Measurements from ENCODE around the gene NXF1. TPM values are rescaled to one million over a fixed set of nuclear protein-coding genes. Genes with fewer than 3 reads are reported as not detected.
"Not testable (repeated sequence)": the region's sequence is repeated elsewhere in the genome, so short reads cannot be mapped to it uniquely, and the experiment has no call there.

NXF1 gene
- polyA plus RNA-seq = 10 to 100 TPM; 42.9 to 73.3 (median 66.0) TPM

GRCh38 chr11:62805076-62805892 lies at the start of gene NXF1:
Gene NXF1, minus strand, starts transcription at chr11:62805440. Its CDS starts 84 bp downstream, at chr11:62805356.
- peaks cover 0 to 2% (median 0%) of the 10 kb centered on the region in 6 donors for H3K9me3 Mint-ChIP-seq
- H3K4me1 Mint-ChIP-seq = peaks cover 30 to 34% of the 10 kb centered on the region in 2 donors
- DNase-seq = peak; percentile 97 to 98 (median 98)
- H3K4me3 Mint-ChIP-seq = peak within 1 kb of the TSS; percentile 94 to 100 (median 97)
- H3K36me3 Mint-ChIP-seq = peaks cover 11 to 21% (median 12%) of the 10 kb centered on the region in 3 donors
- H3K27me3 Mint-ChIP-seq (ENCODE audit: low read depth in 3 of 3) = peaks cover 6 to 8% (median 7%) of the 10 kb centered on the region in 3 donors
- peak within 1 kb of the TSS; percentile 93 to 98 (median 96) for H3K27ac Mint-ChIP-seq

DNA sequence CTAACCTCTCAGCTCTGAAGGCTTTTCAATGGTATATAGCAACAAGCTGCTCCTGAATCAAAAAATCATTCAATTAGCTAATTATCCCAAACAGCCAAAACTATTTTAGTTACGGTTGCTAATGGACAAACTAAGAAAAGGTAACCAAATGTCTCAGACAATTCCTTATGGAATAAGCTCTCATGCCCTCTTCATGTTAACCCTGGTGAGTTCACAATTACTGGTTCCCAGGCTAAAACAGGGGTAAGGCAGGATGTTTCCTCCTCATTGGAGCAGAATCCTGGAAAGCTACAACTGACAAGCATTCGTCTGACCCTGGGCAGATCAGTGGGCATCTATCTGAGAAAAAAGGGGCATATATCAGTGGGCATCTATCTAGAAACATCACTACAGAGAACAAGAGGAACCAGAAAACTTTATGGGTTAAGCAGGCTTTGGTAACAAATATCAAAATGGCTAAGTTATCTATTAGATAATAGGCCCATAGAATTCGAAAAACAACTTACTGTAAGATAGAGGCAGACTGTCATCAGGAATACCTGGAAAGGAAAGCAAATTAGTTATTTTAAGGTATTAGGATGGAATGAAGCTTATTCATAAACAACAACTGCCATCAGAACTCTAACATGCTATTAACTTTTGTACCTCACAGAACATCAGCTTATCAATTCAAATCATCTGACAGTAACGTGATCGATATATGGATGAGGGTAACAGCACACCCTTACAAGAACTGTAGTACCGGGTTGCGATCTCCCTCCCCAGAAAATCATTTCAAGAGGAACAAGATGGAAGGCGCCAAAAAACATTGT lies 49.0 kb upstream of the NXF1 start:
- Mint-ChIP-seq H3K4me1 (peaks cover 41 to 50% of the 10 kb centered on the region in 2 donors), H3K27me3 (ENCODE audit: low read depth in 3 of 3) (peaks cover 12 to 22% (median 14%) of the 10 kb centered on the region in 3 donors), H3K9me3 (no peaks in the 10 kb centered on the region), H3K4me3 (peak overlapping the region; percentile 91 to 99 (median 98)), H3K36me3 (peaks cover 5 to 34% (median 14%) of the 10 kb centered on the region in 3 donors), H3K27ac (peak overlapping the region; percentile 32 to 98 (median 90))
- DNase-seq = no peak

GRCh38 chr11:62853279-62853965 lies 48.2 kb upstream of the NXF1 start:
- H3K27me3 Mint-ChIP-seq (ENCODE audit: low read depth in 3 of 3) = peaks cover 12 to 22% (median 14%) of the 10 kb centered on the region in 3 donors
- peaks cover 41 to 50% of the 10 kb centered on the region in 2 donors for H3K4me1 Mint-ChIP-seq
- H3K27ac Mint-ChIP-seq = peak overlapping the region in 5 of 6 donors; percentile 11 to 90 (median 30)
- peaks cover 5 to 34% (median 14%) of the 10 kb centered on the region in 3 donors for H3K36me3 Mint-ChIP-seq
- peak overlapping the region in 4 of 5 donors; percentile 38 to 99 (median 94) for H3K4me3 Mint-ChIP-seq
- peak in 1 of 3 donors; percentile 25 for DNase-seq
- H3K9me3 Mint-ChIP-seq = no peaks in the 10 kb centered on the region

GRCh38 chr11:62852523-62853188 lies 47.4 kb upstream of the NXF1 start:
- peaks cover 41 to 50% of the 10 kb centered on the region in 2 donors for H3K4me1 Mint-ChIP-seq
- peak overlapping the region in 1 of 5 donors; percentile 91 for H3K4me3 Mint-ChIP-seq
- no peaks in the 10 kb centered on the region for H3K9me3 Mint-ChIP-seq
- H3K36me3 Mint-ChIP-seq = peaks cover 5 to 34% (median 14%) of the 10 kb centered on the region in 3 donors
- peaks cover 12 to 22% (median 14%) of the 10 kb centered on the region in 3 donors for H3K27me3 Mint-ChIP-seq (ENCODE audit: low read depth in 3 of 3)
- no peak for DNase-seq
- peak overlapping the region in 5 of 6 donors; percentile 11 to 80 (median 35) for H3K27ac Mint-ChIP-seq

DNA sequence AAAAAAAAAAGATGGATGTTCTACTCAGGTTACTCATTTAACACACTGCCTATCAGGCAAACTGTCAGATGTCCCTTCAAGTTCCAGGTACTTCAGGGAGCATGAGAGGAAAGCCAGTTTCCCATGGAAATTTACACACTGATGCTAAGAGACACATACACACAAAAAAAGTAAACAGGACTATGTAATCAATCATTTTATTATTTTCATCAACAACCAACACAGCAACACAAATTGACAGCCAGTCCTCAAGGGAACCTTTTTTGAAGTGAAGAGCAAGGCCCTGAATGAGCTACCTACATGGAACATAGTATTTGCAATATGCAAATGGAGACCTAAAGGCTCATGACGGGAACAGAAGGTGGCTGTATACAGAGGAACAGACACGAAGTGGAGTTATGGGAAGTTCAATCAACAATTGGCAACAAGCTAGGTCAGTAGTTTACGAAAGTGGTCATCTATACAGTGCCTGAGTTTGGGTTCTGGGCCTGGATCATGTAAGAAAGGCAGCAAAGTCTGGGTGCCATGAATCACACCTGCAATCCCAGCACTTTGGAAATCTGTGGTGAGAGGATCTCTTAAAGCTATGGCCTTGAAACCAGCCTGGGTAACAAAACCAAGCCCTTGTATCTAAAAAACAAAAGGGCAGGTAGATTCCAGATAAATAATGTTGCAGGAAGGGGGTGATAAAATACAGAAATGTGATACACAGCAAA lies 46.7 kb upstream of the NXF1 start:
- Mint-ChIP-seq H3K27ac (peak overlapping the region in 5 of 6 donors; percentile 11 to 69 (median 41)), H3K4me1 (peaks cover 39 to 50% of the 10 kb centered on the region in 2 donors), H3K9me3 (no peaks in the 10 kb centered on the region), H3K27me3 (ENCODE audit: low read depth in 3 of 3) (peaks cover 12 to 18% (median 14%) of the 10 kb centered on the region in 3 donors), H3K4me3 (no peak overlapping the region), H3K36me3 (peaks cover 5 to 34% (median 14%) of the 10 kb centered on the region in 3 donors)
- no peak for DNase-seq

DNA sequence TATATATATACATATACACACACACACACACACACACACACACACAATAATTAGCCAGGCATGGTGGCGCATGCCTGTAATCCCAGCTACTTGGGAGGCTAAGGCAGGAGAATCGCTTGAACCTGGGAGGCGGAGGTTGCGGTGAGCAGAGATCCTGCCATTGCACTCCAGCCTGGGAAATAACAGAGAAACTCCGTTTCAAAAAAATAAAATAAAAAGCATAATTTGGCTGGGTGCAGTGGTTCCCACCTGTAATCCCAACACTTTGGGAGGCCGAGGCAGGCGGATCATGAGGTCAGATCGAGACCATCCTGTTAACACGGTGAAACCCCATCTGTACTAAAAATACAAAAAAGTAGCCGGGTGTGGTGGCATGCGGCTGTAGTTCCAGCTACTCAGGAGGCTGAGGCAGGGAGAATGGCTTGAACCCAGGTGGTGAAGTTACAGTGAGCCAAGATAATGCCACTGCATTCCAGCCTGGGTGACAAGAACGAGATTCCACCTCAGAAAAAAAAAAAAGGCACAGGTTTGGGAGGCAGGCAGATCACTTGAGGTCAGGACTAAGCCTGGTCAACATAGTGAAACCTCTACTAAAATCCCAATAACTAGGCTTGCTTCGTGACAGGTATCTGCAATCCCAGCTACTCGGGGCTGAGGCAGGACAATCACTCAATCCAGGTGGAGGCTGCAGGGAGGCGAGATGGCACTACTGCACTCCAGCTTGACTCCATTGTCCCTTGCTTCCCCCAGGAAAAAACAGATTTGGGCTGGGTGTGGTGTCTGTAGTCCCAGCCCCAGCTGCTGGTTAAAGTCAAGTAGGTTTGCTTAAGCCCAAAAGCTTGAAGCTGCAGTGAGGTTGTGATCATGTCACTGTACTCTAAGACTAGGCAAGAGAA lies 45.9 kb upstream of the NXF1 start:
- peak overlapping the region in 4 of 6 donors; percentile 41 to 69 (median 60) for H3K27ac Mint-ChIP-seq
- H3K27me3 Mint-ChIP-seq (ENCODE audit: low read depth in 3 of 3) = peaks cover 10 to 14% (median 11%) of the 10 kb centered on the region in 3 donors
- no peak for DNase-seq
- H3K4me3 Mint-ChIP-seq = no peak overlapping the region
- peaks cover 35 to 45% of the 10 kb centered on the region in 2 donors for H3K4me1 Mint-ChIP-seq
- no peaks in the 10 kb centered on the region for H3K9me3 Mint-ChIP-seq
- H3K36me3 Mint-ChIP-seq = peaks cover 5 to 34% (median 14%) of the 10 kb centered on the region in 3 donors

- Mint-ChIP-seq H3K27ac (no peak overlapping the region), H3K9me3 (no peaks in the 10 kb centered on the region), H3K36me3 (peaks cover 2 to 11% (median 2%) of the 10 kb centered on the region in 3 donors), H3K4me3 (no peak overlapping the region), H3K4me1 (peaks cover 3 to 11% of the 10 kb centered on the region in 2 donors), H3K27me3 (ENCODE audit: low read depth in 3 of 3) (no peaks in the 10 kb centered on the region)
- no peak for DNase-seq
These were observed 42.6 kb upstream of the NXF1 start for GRCh38 chr11:62847767-62848314.

DNA sequence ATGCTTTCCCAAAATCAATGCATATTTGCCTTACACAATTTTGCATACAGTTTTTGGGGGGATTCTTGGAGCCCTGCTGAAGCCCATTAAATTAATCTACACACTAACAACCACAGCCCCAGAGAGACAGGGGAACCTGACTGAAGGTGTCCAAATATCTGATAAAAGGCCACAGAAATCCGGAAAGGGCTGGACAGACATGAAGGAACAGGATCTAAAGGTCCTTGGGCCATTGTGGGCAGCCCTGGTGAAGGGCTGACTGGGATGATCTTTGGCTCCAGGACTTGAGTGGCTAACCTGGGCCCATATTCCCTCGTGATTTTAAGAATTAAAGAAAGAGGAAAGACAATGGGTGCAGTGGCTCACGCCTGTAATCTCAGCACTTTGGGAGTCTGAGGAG lies 40.9 kb upstream of the NXF1 start:
- Mint-ChIP-seq H3K4me1 (peaks cover 0 to 1% of the 10 kb centered on the region in 2 donors), H3K27ac (no peak overlapping the region), H3K4me3 (no peak overlapping the region), H3K9me3 (no peaks in the 10 kb centered on the region), H3K36me3 (no peaks in the 10 kb centered on the region), H3K27me3 (ENCODE audit: low read depth in 3 of 3) (no peaks in the 10 kb centered on the region)
- DNase-seq = no peak

DNA sequence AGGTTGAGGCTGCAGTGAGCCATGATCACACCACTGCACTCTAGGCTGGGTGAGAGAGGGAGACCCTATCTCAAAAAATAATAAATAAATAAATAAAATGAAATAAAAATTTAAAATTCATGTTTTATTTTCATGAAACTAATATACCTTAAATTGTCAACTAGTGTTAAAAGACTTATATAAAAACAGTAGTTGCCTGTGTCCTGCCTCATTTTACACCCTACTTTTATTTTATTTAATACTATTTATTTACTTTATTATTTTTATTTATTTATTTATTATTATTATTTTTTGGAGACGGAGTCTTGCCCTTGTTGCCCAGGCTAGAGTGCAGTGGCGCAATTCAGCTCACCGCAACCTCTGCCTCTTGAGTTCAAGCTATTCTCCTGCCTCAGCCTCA lies 38.9 kb upstream of the NXF1 start:
- no peak for DNase-seq
- H3K4me1 Mint-ChIP-seq = peaks cover 7 to 19% of the 10 kb centered on the region in 2 donors
- no peaks in the 10 kb centered on the region for H3K36me3 Mint-ChIP-seq
- H3K9me3 Mint-ChIP-seq = no peaks in the 10 kb centered on the region
- H3K27me3 Mint-ChIP-seq (ENCODE audit: low read depth in 3 of 3) = peaks cover 0 to 6% (median 5%) of the 10 kb centered on the region in 3 donors
- H3K4me3 Mint-ChIP-seq = no peak overlapping the region
- peak overlapping the region in 1 of 6 donors; percentile 30 for H3K27ac Mint-ChIP-seq

GRCh38 chr11:62843466-62843865 lies 38.2 kb upstream of the NXF1 start:
- Mint-ChIP-seq H3K27ac (peak overlapping the region in 2 of 6 donors; percentile 48 to 69), H3K36me3 (no peaks in the 10 kb centered on the region), H3K4me3 (peak overlapping the region in 3 of 5 donors; percentile 11 to 58 (median 27)), H3K27me3 (ENCODE audit: low read depth in 3 of 3) (peaks cover 0 to 7% (median 5%) of the 10 kb centered on the region in 3 donors), H3K9me3 (no peaks in the 10 kb centered on the region), H3K4me1 (peaks cover 14 to 25% of the 10 kb centered on the region in 2 donors)
- no peak for DNase-seq

- not testable (repeated sequence) for H3K4me3 Mint-ChIP-seq; DNase-seq; H3K9me3 Mint-ChIP-seq; H3K27ac Mint-ChIP-seq; H3K27me3 Mint-ChIP-seq (ENCODE audit: low read depth in 3 of 3); H3K36me3 Mint-ChIP-seq
- peaks cover 15 to 25% of the 10 kb centered on the region in 2 donors for H3K4me1 Mint-ChIP-seq
These were observed 37.7 kb upstream of the NXF1 start for GRCh38 chr11:62842891-62843290.

Measured in immature natural killer cell (primary cell).